Right ventricle myocardium superior (tissue), 1 donor: Measurements from ENCODE around the gene OLFM3. TPM values are rescaled to one million over a fixed set of nuclear protein-coding genes. Genes with fewer than 3 reads are reported as not detected.
A peak's percentile ranks its signal among the peaks of the same experiment; 100 is the strongest.

Experiments used
- ATAC-seq: fragments of 200-7000 bp; cut with Tn5 transposase; one replicate; pipeline ENCODE4 v1.9.1; 2020; ENCODE audit warnings: mild to moderate bottlenecking; ENCODE audit not compliant: poor library complexity
- DNase-seq: peaks from one replicate; pipeline ENCODE4 v3.0.0-alpha.2; 2020
- intact Hi-C: fragments of 100-400 bp; cut with DNase I; formaldehyde crosslinking; loops from one replicate; pipeline ENCODE4 v1.11.2; 2022
- total RNA-seq: library from RNA; stranded (reverse); fragmentation: NEBNext Ultra II Directional; extraction: Animal tissue kit (Norgen Biotek cat#: 25700); gene quantifications from one replicate; pipeline ENCODE4 v1.2.1, GENCODE V29; 2021
- donor health status: DM: no; HTN: yes; CAD: no; lungs with severe emphysema.

Gene OLFM3
- total RNA-seq, 1 donor from 2014 or later, result not detected

GRCh38 chr1:101959456-101959855, 37.3 kb downstream of the OLFM3 start:
- intact Hi-C loops, result no loop called here

GRCh38 chr1:101957771-101958170, 39.0 kb downstream of the OLFM3 start:
- intact Hi-C loops, result no loop called here
- ATAC-seq (no peak), DNase-seq (no peak)

More at GRCh38 chr1:101959456-101959855, 37.3 kb downstream of the OLFM3 start:
- DNase-seq, result no peak
- ATAC-seq, result no peak

- DNase-seq (no peak), ATAC-seq (peak; percentile 68)
- intact Hi-C loops, result no loop called here
Measured at GRCh38 chr1:101953623-101954022, 43.1 kb downstream of the OLFM3 start.

GRCh38 chr1:101945884-101946283, 50.8 kb downstream of the OLFM3 start:
- intact Hi-C loops, result no loop called here

GRCh38 chr1:101943237-101943636, 53.5 kb downstream of the OLFM3 start:
- ATAC-seq, result no peak
- intact Hi-C loops, result no loop called here

More at GRCh38 chr1:101945884-101946283, 50.8 kb downstream of the OLFM3 start:
- DNase-seq (no peak), ATAC-seq (no peak)

GRCh38 chr1:101942516-101943193, 54.1 kb downstream of the OLFM3 start:
- DNase-seq, result no peak

More at GRCh38 chr1:101943237-101943636, 53.5 kb downstream of the OLFM3 start:
- no peak for DNase-seq

GRCh38 chr1:101938681-101939080, 58.0 kb downstream of the OLFM3 start:
- no peak for DNase-seq
- no peak for ATAC-seq
- intact Hi-C loops, result no loop called here

More at GRCh38 chr1:101942516-101943193, 54.1 kb downstream of the OLFM3 start:
- ATAC-seq, result no peak
- intact Hi-C loops, result no loop called here

GRCh38 chr1:101929343-101929742, 67.4 kb downstream of the OLFM3 start:
- intact Hi-C loops, result no loop called here
- DNase-seq, result no peak
- no peak for ATAC-seq

- intact Hi-C loops, result no loop called here
- no peak for DNase-seq
- ATAC-seq, result no peak
Measured at GRCh38 chr1:101928829-101929228, 67.9 kb downstream of the OLFM3 start.

- intact Hi-C loops, result no loop called here
- no peak for ATAC-seq
- DNase-seq, result no peak
Measured at GRCh38 chr1:101924700-101925099, 72.0 kb downstream of the OLFM3 start.

GRCh38 chr1:101920577-101920976, 76.1 kb downstream of the OLFM3 start:
- no peak for ATAC-seq
- intact Hi-C loops, result no loop called here
- DNase-seq, result no peak

GRCh38 chr1:101918277-101918676, 78.4 kb downstream of the OLFM3 start:
- DNase-seq (no peak), ATAC-seq (no peak)
- intact Hi-C loops, result no loop called here

GRCh38 chr1:101915597-101915996, 81.1 kb downstream of the OLFM3 start:
- ATAC-seq (peak; percentile 88), DNase-seq (no peak)
- intact Hi-C loops, result no loop called here

- intact Hi-C loops, result no loop called here
- ATAC-seq, result no peak
- DNase-seq, result no peak
Measured at GRCh38 chr1:101914473-101915242, 82.1 kb downstream of the OLFM3 start.

GRCh38 chr1:101911894-101912293, 84.8 kb downstream of the OLFM3 start:
- intact Hi-C loops, result no loop called here
- ATAC-seq (peak; percentile 81), DNase-seq (no peak)

GRCh38 chr1:101908980-101909379, 87.7 kb downstream of the OLFM3 start:
- no peak for ATAC-seq
- intact Hi-C loops, result no loop called here

GRCh38 chr1:101907264-101907663, 89.5 kb downstream of the OLFM3 start:
- DNase-seq (no peak), ATAC-seq (no peak)
- intact Hi-C loops, result no loop called here

More at GRCh38 chr1:101908980-101909379, 87.7 kb downstream of the OLFM3 start:
- DNase-seq, result no peak

- DNase-seq (no peak), ATAC-seq (no peak)
- intact Hi-C loops, result no loop called here
Measured at GRCh38 chr1:101905283-101905835, 91.4 kb downstream of the OLFM3 start.

- DNase-seq, result no peak
- intact Hi-C loops, result no loop called here
- ATAC-seq, result no peak
Measured at GRCh38 chr1:101902199-101902598, 94.5 kb downstream of the OLFM3 start.

- DNase-seq (no peak), ATAC-seq (no peak)
- intact Hi-C loops, result no loop called here
Measured at GRCh38 chr1:101898137-101898536, 98.6 kb downstream of the OLFM3 start.
